Upper lobe of left lung (tissue), 4 donors: Measurements from ENCODE around the gene NVL.

ENCODE experiments used
- CTCF ChIP-seq, 6 experiments: fragments of 450-650 bp in 4 of 6; fragments of 200-600 bp in 2 of 6; sonication (generic) in 2 of 6; IDR thresholded peaks; one replicate each; pipeline ENCODE4 v1.5.1; 2016 to 2019; ENCODE audit warnings: antibody characterized with exemption in 6 of 6
- POLR2A ChIP-seq, 4 donors: fragments of 450-650 bp; IDR thresholded peaks; one replicate each; pipeline ENCODE4 v1.5.1; 2016 to 2017; ENCODE audit warnings: antibody characterized with exemption in 4 of 4, mild to moderate bottlenecking in 2 of 4

GRCh38 chr1:224359207-224359606 lies 29.2 kb upstream of the NVL start:
- no peak for TF ChIP-seq CTCF (IDR thresholded peaks at IDR 0.05)
- TF ChIP-seq POLR2A (IDR thresholded peaks at IDR 0.05) = no peak
